Mesenteric fat pad (tissue), 1 donor: ENCODE results near the gene PDE8B. TPM values are rescaled to one million over a fixed set of nuclear protein-coding genes. Genes with fewer than 3 reads are reported as not detected.

ENCODE experiments used
- DNase-seq: peaks from one replicate; pipeline ENCODE4 v3.0.0-alpha.2; 2020; ENCODE audit warnings: low spot score
- total RNA-seq: library from RNA; stranded (reverse); fragmentation: NEBNext Ultra II Directional; extraction: Animal tissue kit (Norgen Biotek cat#: 25700); gene quantifications from one replicate; pipeline ENCODE4 v1.2.1, GENCODE V29; 2021
- donor health status: DM: yes; HTN: yes; CAD: no.

PDE8B gene
- total RNA-seq, 1 donor from 2014 or later = 37.5 TPM

GRCh38 chr5:77282337-77283027, 72.0 kb downstream of the PDE8B start:
- DNase-seq = no peak

GRCh38 chr5:77285251-77285841, 74.9 kb downstream of the PDE8B start:
- no peak for DNase-seq

GRCh38 chr5:77292026-77292757, 81.7 kb downstream of the PDE8B start:
- no peak for DNase-seq

- no peak for DNase-seq
These were observed 83.7 kb downstream of the PDE8B start for GRCh38 chr5:77294185-77294584.

GRCh38 chr5:77295863-77296378, 85.4 kb downstream of the PDE8B start:
- DNase-seq = no peak

- no peak for DNase-seq
These were observed 87.7 kb downstream of the PDE8B start for GRCh38 chr5:77298146-77298545.

GRCh38 chr5:77300451-77300850, 90.0 kb downstream of the PDE8B start:
- DNase-seq = no peak

GRCh38 chr5:77301447-77301883, 91.0 kb downstream of the PDE8B start:
- DNase-seq = no peak

- DNase-seq = no peak
These were observed 91.8 kb downstream of the PDE8B start for GRCh38 chr5:77302247-77302646.

GRCh38 chr5:77302653-77303052, 92.2 kb downstream of the PDE8B start:
- no peak for DNase-seq

- DNase-seq = no peak
These were observed 93.9 kb downstream of the PDE8B start for GRCh38 chr5:77304388-77304787.

- DNase-seq = no peak
These were observed 94.9 kb downstream of the PDE8B start for GRCh38 chr5:77305222-77305846.

- no peak for DNase-seq
These were observed 95.5 kb downstream of the PDE8B start for GRCh38 chr5:77305956-77306355.

- DNase-seq = no peak
These were observed 96.1 kb downstream of the PDE8B start for GRCh38 chr5:77306531-77306930.

GRCh38 chr5:77308154-77308960, 97.9 kb downstream of the PDE8B start:
- no peak for DNase-seq

GRCh38 chr5:77309140-77309539, 98.7 kb downstream of the PDE8B start:
- no peak for DNase-seq

- no peak for DNase-seq
These were observed 100.2 kb downstream of the PDE8B start for GRCh38 chr5:77310494-77311213.

- no peak for DNase-seq
These were observed 100.7 kb downstream of the PDE8B start for GRCh38 chr5:77311214-77311571.

- DNase-seq = no peak
These were observed 101.9 kb downstream of the PDE8B start for GRCh38 chr5:77312413-77312812.
